GM12865 (cell line): ENCODE measurements around the gene ADAMTS15.

Experiments
- DNase-seq: peaks from one replicate; pipeline ENCODE4 v3.0.0; 2010; ENCODE audit warnings: low read depth
- H3K4me3 ChIP-seq: 2 replicates; pipeline ENCODE4 v1.5.1; 2011; ENCODE audit warnings: mild to moderate bottlenecking, low read depth, low read length, control low read depth
- TF ChIP-seq, protein P1 (sequence below): IDR thresholded peaks from 2 replicates; pipeline ENCODE4 v1.5.1; 2011; ENCODE audit warnings: low read length, control low read depth, low read depth, inconsistent platforms; ENCODE audit not compliant: insufficient read depth; ENCODE audit errors: missing control alignments

ADAMTS15 gene

DNA sequence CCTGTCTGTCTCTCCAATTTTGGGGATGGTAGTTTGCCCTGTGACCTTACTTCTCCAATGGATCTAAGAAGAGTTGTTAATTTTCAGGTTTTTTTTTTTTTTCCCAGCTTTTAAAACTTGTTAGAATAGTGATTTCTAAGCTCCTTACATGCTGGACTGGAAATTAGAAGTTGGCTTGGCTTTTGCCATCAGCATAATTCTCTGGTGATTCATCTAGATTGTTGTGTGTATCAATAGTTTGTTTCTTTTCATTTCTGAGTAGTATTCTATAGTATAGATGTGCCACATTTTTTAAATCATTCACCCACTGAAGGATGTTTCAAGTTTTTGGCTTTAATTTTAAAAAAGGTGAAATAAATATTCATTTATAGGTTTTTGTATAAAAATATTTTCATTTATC is 51.4 kb downstream of the ADAMTS15 start:
- DNase-seq = no peak
- H3K4me3 ChIP-seq = no peak overlapping the region
- TF ChIP-seq, protein P1, sequence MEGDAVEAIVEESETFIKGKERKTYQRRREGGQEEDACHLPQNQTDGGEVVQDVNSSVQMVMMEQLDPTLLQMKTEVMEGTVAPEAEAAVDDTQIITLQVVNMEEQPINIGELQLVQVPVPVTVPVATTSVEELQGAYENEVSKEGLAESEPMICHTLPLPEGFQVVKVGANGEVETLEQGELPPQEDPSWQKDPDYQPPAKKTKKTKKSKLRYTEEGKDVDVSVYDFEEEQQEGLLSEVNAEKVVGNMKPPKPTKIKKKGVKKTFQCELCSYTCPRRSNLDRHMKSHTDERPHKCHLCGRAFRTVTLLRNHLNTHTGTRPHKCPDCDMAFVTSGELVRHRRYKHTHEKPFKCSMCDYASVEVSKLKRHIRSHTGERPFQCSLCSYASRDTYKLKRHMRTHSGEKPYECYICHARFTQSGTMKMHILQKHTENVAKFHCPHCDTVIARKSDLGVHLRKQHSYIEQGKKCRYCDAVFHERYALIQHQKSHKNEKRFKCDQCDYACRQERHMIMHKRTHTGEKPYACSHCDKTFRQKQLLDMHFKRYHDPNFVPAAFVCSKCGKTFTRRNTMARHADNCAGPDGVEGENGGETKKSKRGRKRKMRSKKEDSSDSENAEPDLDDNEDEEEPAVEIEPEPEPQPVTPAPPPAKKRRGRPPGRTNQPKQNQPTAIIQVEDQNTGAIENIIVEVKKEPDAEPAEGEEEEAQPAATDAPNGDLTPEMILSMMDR = no peak

DNA sequence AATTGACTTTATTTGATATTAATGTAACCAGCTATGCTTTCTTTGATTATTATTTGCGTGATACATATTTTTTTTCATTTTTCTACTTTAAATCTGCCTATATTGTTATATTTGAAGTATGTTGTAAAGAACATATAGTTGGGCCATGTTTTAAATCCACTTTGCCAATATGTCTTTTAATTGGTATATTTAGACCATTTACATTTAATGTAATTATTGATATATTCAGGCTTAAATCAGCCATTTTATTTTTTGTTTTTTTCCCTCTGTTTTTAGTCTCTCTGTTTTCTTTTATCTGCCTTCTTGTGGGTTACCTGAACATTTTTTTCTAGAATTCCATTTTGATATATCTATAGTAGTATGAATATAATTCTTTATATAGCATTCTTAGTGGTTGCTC is 55.9 kb downstream of the ADAMTS15 start:
- no peak overlapping the region for H3K4me3 ChIP-seq
- TF ChIP-seq, protein P1 = no peak
- DNase-seq = no peak

DNA sequence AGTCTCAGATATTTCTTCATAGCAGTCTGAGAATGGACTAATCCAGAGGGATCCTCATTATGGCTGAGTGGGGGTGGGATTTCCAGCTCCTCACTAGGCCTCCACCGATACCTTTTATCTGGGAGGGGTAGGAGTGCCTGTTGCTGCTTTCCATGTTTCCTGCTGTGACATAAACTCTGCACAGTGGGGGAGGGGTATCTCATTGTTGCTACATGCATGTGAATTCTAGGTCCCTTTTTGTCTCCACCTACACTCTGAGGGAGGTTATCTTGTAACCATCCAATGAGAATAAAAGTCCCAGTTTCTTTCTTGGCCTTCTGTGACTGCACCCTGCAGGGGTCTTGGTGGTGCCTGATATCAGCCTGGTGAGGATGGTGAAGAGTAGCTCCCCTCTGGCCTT is 60.5 kb downstream of the ADAMTS15 start:
- TF ChIP-seq, protein P1 = no peak
- DNase-seq = no peak
- no peak overlapping the region for H3K4me3 ChIP-seq

DNA sequence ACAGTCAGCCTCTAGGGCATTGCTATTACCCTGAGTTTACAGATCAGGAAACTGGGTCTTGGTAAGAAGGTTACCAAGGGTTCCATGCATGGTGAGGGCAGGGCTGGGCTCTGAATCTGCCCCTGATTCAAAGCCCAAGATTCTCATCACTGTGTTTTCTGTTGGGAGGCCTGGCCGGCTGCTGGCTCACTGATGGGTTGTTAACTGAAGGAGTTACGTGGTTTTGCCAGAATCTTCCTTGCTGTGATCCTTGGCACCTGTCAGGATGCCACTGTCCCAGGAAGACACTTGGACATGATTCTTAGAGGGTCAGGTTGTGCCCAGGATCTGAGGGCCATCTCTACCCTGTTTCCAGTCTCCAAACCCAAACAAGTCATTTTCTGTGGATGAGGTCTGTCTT is 61.5 kb downstream of the ADAMTS15 start:
- TF ChIP-seq, protein P1 = no peak
- H3K4me3 ChIP-seq = no peak overlapping the region
- no peak for DNase-seq

DNA sequence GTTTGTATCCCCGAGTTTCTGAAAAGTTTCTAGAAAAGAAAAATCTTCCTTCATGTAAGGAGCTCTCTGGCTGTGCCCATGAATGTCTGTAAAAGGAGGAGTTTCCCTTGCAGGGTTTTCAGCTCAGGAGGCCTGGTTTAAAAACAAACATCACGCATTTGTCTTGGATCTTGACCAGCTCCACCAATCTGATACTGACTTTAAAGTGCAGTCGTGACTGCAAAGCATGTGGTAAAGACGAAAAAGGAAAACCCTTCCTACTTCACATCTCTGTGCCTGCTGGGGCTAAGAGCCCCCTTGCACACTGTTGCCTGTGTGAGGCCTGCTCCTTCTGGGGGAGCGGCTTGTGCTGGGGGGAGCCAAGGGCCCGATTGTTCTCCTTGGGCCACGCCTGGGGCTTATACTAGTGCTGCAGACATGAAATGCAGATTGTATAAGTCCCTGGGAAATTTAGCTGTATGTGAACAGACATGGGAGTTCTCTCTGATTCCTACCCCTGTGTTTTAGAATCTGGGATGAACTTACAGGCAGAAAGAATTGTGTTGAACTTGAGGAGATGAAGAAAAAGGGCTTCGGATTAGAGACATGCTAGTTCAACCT is 62.1 kb downstream of the ADAMTS15 start:
- TF ChIP-seq, protein P1 = no peak
- DNase-seq = no peak
- H3K4me3 ChIP-seq = no peak overlapping the region

DNA sequence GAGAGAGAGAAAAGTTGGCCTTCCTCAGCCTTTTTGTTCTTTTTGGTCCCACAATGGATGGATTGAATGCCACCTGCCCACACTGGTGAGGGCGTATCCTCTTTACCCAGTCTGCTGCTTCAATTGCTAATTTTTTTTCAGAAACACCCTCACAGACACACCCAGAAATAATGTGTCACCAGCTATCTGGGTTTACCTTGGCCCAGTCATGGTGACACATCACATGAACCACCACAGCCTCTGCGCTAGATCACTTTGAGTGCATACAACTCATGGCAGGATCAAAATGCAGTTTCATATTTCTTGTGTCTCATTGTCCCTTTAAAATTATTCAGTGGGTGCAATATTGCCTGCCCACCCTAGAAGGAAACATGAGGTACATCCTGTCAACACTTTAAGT is 63.3 kb downstream of the ADAMTS15 start:
- TF ChIP-seq, protein P1 = no peak
- no peak overlapping the region for H3K4me3 ChIP-seq
- no peak for DNase-seq

DNA sequence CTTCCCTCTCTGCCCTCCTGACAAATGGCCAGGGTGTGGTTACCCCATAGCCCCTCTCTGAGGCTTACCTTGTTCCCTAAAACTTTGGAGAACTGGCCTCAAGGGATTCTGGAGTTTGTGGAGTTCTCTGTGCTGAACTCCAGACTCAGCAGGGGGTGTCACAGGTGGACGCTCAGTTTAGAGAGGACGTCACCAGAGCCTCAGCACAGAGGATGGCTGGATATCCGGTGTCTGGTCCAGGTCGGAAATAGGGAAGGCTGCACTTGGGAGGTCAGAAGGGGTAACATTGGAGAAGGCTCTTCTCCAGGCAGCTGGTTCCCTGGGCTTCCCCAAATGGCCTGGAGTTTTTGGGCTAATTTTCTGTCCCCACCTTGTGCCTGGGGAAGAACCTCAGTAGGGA is 64.2 kb downstream of the ADAMTS15 start:
- no peak for DNase-seq
- TF ChIP-seq, protein P1 = no peak

More for the DNA sequence above, 64.2 kb downstream of the ADAMTS15 start:
- H3K4me3 ChIP-seq = no peak overlapping the region
